Astrocyte (in vitro differentiated cells and primary cell): Measurements from ENCODE around the gene CHST15.

ENCODE experiments used
- CTCF ChIP-seq: IDR thresholded peaks from 2 replicates; pipeline ENCODE4 v1.5.1; 2011; ENCODE audit warnings: low read depth, mild to moderate bottlenecking, inconsistent platforms, low read length, moderate library complexity; ENCODE audit not compliant: insufficient read depth
- EZH2 ChIP-seq: IDR thresholded peaks from 2 replicates; pipeline ENCODE4 v1.6.1; 2012; ENCODE audit warnings: mild to moderate bottlenecking, low read length, inconsistent platforms; ENCODE audit not compliant: insufficient read depth

DNA sequence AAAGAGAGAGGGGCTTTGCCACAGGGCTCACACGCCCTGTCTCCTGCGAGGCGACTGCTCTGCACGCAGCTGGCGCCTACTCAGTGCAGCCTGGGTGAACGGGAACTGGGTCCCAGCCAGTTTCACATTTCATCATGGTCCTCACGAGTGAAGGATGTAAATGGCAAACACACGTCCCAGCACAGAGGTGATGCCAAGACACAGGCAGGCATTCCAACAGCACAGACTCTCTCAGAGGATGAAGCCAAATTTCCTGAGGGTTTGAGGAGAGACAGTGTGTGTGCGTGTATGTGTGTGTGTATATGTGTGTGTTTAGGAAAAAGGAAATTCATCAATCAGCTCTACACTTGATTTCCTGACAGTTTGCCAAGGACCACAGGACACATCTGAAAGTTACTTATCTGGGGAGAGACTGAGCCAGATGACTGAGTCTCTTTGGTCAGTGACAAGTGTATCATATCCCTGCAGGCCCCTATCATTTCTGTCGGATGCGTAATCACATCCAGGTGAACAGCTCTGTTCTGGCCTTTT is 53.9 kb downstream of the CHST15 start:
- TF ChIP-seq CTCF = no peak
- TF ChIP-seq EZH2 = no peak
